IMR-90 (cell line): ENCODE measurements around the gene FBXO28. TPM values are rescaled to one million over a fixed set of nuclear protein-coding genes. Genes with fewer than 3 reads are reported as not detected.

Experiments used
- ATAC-seq: fragments of 200-7000 bp; cut with Tn5 transposase; 2 replicates; pipeline ENCODE4 v1.9.1; 2020; ENCODE audit warnings: low read depth, mild to moderate bottlenecking, moderate library complexity
- BruUV-seq: library from RNA; stranded (reverse); fragments of 400-500 nt; replicated peaks from 2 replicates; lab custom pipeline; 2021; lab: Mats Ljungman, UMichigan
- CTCF ChIA-PET: fragments of 300-600 bp; formaldehyde crosslinking; extraction: SDS; loops from one replicate; lab custom pipeline; 2021; ENCODE audit warnings: antibody characterized with exemption; lab: Yijun Ruan, JAX
- POLR2A ChIA-PET: fragments of 300-600 bp; sonication (Branson Sonifier 250); formaldehyde crosslinking; loops from one replicate; lab custom pipeline; 2022; ENCODE audit warnings: antibody characterized with exemption; ENCODE audit not compliant: unreplicated experiment; lab: Charles Lee
- DNase-seq: peaks from one replicate; pipeline ENCODE4 v3.0.0; 2013
- H2AFZ ChIP-seq: replicated peaks from 2 replicates; pipeline ENCODE3; 2013; ENCODE audit warnings: low read length, mild to moderate bottlenecking; ENCODE audit not compliant: poor library complexity
- H2AK5ac ChIP-seq: 2 replicates; pipeline ENCODE4 v1.6.1; 2013; ENCODE audit warnings: low read depth, low read length, inconsistent platforms
- H2AK9ac ChIP-seq: replicated peaks from 2 replicates; pipeline ENCODE3; 2013; ENCODE audit warnings: mild to moderate bottlenecking, low read depth, low read length, moderate library complexity; ENCODE audit not compliant: poor library complexity
- H2BK120ac ChIP-seq: 2 replicates; pipeline ENCODE4 v1.6.1; 2013; ENCODE audit warnings: low read depth, low read length, inconsistent platforms
- H2BK15ac ChIP-seq: 3 replicates; pipeline ENCODE4 v1.6.1; 2013; ENCODE audit warnings: low read depth, low read length, inconsistent platforms
- H2BK20ac ChIP-seq: 2 replicates; pipeline ENCODE4 v1.6.1; 2013; ENCODE audit warnings: low read depth, mild to moderate bottlenecking, inconsistent platforms, low read length, moderate library complexity
- H2BK5ac ChIP-seq: 2 replicates; pipeline ENCODE4 v1.6.1; 2013; ENCODE audit warnings: mild to moderate bottlenecking, low read depth, low read length, inconsistent platforms; ENCODE audit not compliant: poor library complexity, severe bottlenecking
- H3K14ac ChIP-seq: replicated peaks from 2 replicates; pipeline ENCODE4 v1.6.1; 2013; ENCODE audit warnings: low read depth, low read length, inconsistent platforms
- H3K18ac ChIP-seq: 2 replicates; pipeline ENCODE4 v1.6.1; 2013; ENCODE audit warnings: low read depth, low read length, control low read depth
- H3K23ac ChIP-seq: 2 replicates; pipeline ENCODE4 v1.6.1; 2013; ENCODE audit warnings: low read depth, low read length, inconsistent platforms
- H3K27ac ChIP-seq: 2 replicates; pipeline ENCODE4 v1.5.1; 2013; ENCODE audit warnings: mild to moderate bottlenecking, control low read depth, low read length; ENCODE audit not compliant: insufficient read depth
- H3K27me3 ChIP-seq: 2 replicates; pipeline ENCODE4 v1.6.1; 2013; ENCODE audit warnings: low read length; ENCODE audit not compliant: control insufficient read depth, insufficient read depth
- H3K36me3 ChIP-seq: 2 replicates; pipeline ENCODE4 v1.6.1; 2013; ENCODE audit warnings: low read length, mixed read lengths; ENCODE audit not compliant: control insufficient read depth, insufficient read depth
- H3K4ac ChIP-seq: 2 replicates; pipeline ENCODE4 v1.6.1; 2013; ENCODE audit warnings: low read depth, low read length, inconsistent platforms
- H3K4me1 ChIP-seq: 2 replicates; pipeline ENCODE4 v1.6.1; 2013; ENCODE audit warnings: low read length, mixed read lengths; ENCODE audit not compliant: control insufficient read depth, insufficient read depth
- H3K4me2 ChIP-seq: 2 replicates; pipeline ENCODE4 v1.6.1; 2013; ENCODE audit warnings: low read depth, mild to moderate bottlenecking, control low read depth, low read length, moderate library complexity
- H3K4me3 ChIP-seq: 2 replicates; pipeline ENCODE4 v1.5.1; 2013; ENCODE audit warnings: low read depth, mild to moderate bottlenecking, control low read depth, low read length, moderate library complexity; ENCODE audit not compliant: insufficient read depth
- H3K56ac ChIP-seq: 2 replicates; pipeline ENCODE4 v1.6.1; 2013; ENCODE audit warnings: low read length, inconsistent platforms; ENCODE audit not compliant: insufficient read depth; ENCODE audit errors: extremely low read depth
- H3K79me1 ChIP-seq, 2 experiments: 2 replicates each; pipeline ENCODE4 v1.6.1; 2013; ENCODE audit warnings: low read length in 2 of 2, inconsistent platforms in 1 of 2, low read depth in 1 of 2
- H3K9ac ChIP-seq: 2 replicates; pipeline ENCODE4 v1.6.1; 2013; ENCODE audit warnings: low read depth, low read length, control low read depth
- H3K9me1 ChIP-seq: 2 replicates; pipeline ENCODE4 v1.6.1; 2013; ENCODE audit warnings: low read length, inconsistent platforms; ENCODE audit not compliant: insufficient read depth
- H3K9me3 ChIP-seq: 2 replicates; pipeline ENCODE4 v1.6.1; 2013; ENCODE audit warnings: low read length; ENCODE audit not compliant: control insufficient read depth, insufficient read depth
- H4K20me1 ChIP-seq: 2 replicates; pipeline ENCODE4 v1.6.1; 2013; ENCODE audit warnings: low read length, inconsistent platforms; ENCODE audit not compliant: insufficient read depth
- H4K5ac ChIP-seq: 2 replicates; pipeline ENCODE4 v1.6.1; 2013; ENCODE audit warnings: mild to moderate bottlenecking, low read depth, low read length, control low read depth
- H4K8ac ChIP-seq, 2 experiments: 2 replicates each; pipeline ENCODE4 v1.6.1; 2013; ENCODE audit warnings: low read depth in 2 of 2, low read length in 2 of 2, control low read depth in 1 of 2, inconsistent platforms in 1 of 2
- H4K91ac ChIP-seq: 2 replicates; pipeline ENCODE4 v1.6.1; 2013; ENCODE audit warnings: low read depth, low read length, inconsistent platforms; ENCODE audit not compliant: insufficient read depth
- BHLHE40 ChIP-seq: fragments of 150-350 bp; IDR thresholded peaks from 2 replicates; pipeline ENCODE4 v1.6.1; 2016; ENCODE audit warnings: mild to moderate bottlenecking, low read depth, low read length
- CEBPB ChIP-seq: IDR thresholded peaks from 2 replicates; pipeline ENCODE4 v1.6.1; 2012; ENCODE audit warnings: low read depth, low read length, improper control_type of control experiment
- CHD1 ChIP-seq: IDR thresholded peaks from 2 replicates; pipeline ENCODE4 v1.6.1; 2012; ENCODE audit warnings: low read depth, low read length, improper control_type of control experiment
- ELK1 ChIP-seq: fragments of 150-350 bp; IDR thresholded peaks from 2 replicates; pipeline ENCODE4 v1.6.1; 2016; ENCODE audit warnings: low read depth, mild to moderate bottlenecking, low read length, moderate library complexity, borderline replicate concordance
- FOS ChIP-seq: fragments of 150-350 bp; IDR thresholded peaks from 2 replicates; pipeline ENCODE4 v1.6.1; 2016; ENCODE audit warnings: low read depth, low read length
- MAFK ChIP-seq: IDR thresholded peaks from 2 replicates; pipeline ENCODE4 v1.6.1; 2012; ENCODE audit warnings: low read depth, low read length, improper control_type of control experiment
- MAZ ChIP-seq: IDR thresholded peaks from 2 replicates; pipeline ENCODE4 v1.6.1; 2012; ENCODE audit warnings: low read depth, mild to moderate bottlenecking, low read length, improper control_type of control experiment, moderate library complexity, borderline replicate concordance
- MXI1 ChIP-seq: IDR thresholded peaks from 2 replicates; pipeline ENCODE4 v1.6.1; 2012; ENCODE audit warnings: low read depth, mild to moderate bottlenecking, low read length, moderate library complexity, borderline replicate concordance
- NFE2L2 ChIP-seq: fragments of 150-350 bp; IDR thresholded peaks from 2 replicates; pipeline ENCODE4 v1.6.1; 2016; ENCODE audit warnings: low read depth, mild to moderate bottlenecking, low read length
- POLR2A ChIP-seq: IDR thresholded peaks from 2 replicates; pipeline ENCODE4 v1.6.1; 2012; ENCODE audit warnings: mild to moderate bottlenecking, low read depth, low read length
- RAD21 ChIP-seq: IDR thresholded peaks from 2 replicates; pipeline ENCODE4 v1.6.1; 2012; ENCODE audit warnings: low read length, improper control_type of control experiment
- RCOR1 ChIP-seq: IDR thresholded peaks from 2 replicates; pipeline ENCODE4 v1.6.1; 2012; ENCODE audit warnings: mild to moderate bottlenecking, low read length, improper control_type of control experiment; ENCODE audit not compliant: insufficient replicate concordance
- RFX5 ChIP-seq: IDR thresholded peaks from 2 replicates; pipeline ENCODE4 v1.8.0; 2012; ENCODE audit warnings: low read depth, mild to moderate bottlenecking, low read length, moderate library complexity
- SMC3 ChIP-seq: fragments of 150-350 bp; IDR thresholded peaks from 2 replicates; pipeline ENCODE4 v1.6.1; 2016; ENCODE audit warnings: low read depth, mild to moderate bottlenecking, antibody characterized with exemption, low read length, moderate library complexity
- WGBS, 2 experiments: methylation state at CpG; one replicate each; pipeline versions ENCODE4 v1.1.5 to v1.1.7; 2013; ENCODE audit warnings: missing lambda C conversion rate in 2 of 2; ENCODE audit not compliant: insufficient read length in 1 of 2; ENCODE audit errors: extremely low coverage in 2 of 2; 5-methylcytosine and 5-hydroxymethylcytosine counted together
- dilution Hi-C: fragments of 300-500 bp; cut with HindIII; formaldehyde crosslinking; loops from one replicate; pipeline ENCODE4 v1.14.3; 2018; ENCODE audit warnings: low sequenced_read_pairs; ENCODE audit not compliant: unreplicated experiment
- in situ Hi-C: fragments of 300-500 bp; cut with MboI; formaldehyde crosslinking; loops from 3 replicates; pipeline ENCODE4 v1.14.3; 2019; ENCODE audit warnings: low sequenced_read_pairs, inconsistent platforms, mixed read lengths
- intact Hi-C: fragments of 100-400 bp; cut with micrococcal nuclease; formaldehyde crosslinking; loops from 2 replicates; pipeline ENCODE4 v1.10.0; 2022
- polyA plus RNA-seq, 3 experiments: library from polyadenylated mRNA; depleted of rRNA; stranded (reverse); fragments of >200 nt; gene quantifications; 2 replicates each; pipeline ENCODE4 v1.2.3, GENCODE V29; 2012; ENCODE audit warnings: low replicate concordance in 1 of 3
- total RNA-seq: library from RNA; depleted of rRNA; stranded (reverse); fragments of >200 nt; gene quantifications from 2 replicates; pipeline ENCODE4 v1.2.3, GENCODE V29; 2012
- TF ChIP-seq, protein P1 (sequence below): fragments of 150-350 bp; IDR thresholded peaks from 2 replicates; pipeline ENCODE4 v1.6.1; 2017; ENCODE audit warnings: mild to moderate bottlenecking, antibody characterized with exemption, low read length, low read depth
- TF ChIP-seq, protein P2 (sequence below): conservative IDR thresholded peaks from 2 replicates; pipeline ENCODE4 v1.5.1; 2012; ENCODE audit warnings: mild to moderate bottlenecking, low read depth, low read length, improper control_type of control experiment

FBXO28 gene
- total and polyA plus RNA-seq, 2 of the 4 experiments (the other 2 are of a cell fraction) = 11.6 to 22.6 TPM

DNA sequence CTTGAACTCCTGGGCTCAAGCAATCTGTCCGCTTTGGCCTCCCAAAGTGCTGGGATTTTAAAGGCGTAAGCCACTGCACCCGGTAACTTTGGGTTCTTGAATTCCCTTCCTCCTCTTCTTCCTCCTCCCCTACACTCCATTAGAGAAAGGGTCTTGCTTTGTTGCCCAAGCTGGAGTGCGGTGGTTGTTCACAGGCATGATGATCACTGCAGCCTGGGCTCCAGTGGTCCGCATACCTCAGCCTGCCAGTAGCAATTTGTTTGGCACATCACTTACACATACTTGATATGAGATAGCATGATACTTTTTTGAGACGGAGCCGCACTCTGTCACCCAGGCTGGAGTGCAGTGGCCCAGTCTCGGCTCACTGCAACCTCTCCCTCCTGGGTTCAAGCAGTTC, 71.3 kb downstream of the FBXO28 start:
- POLR2A ChIA-PET = interaction anchor here (0.7 kb wide), 1 partner anchor 8 kb away, joined by 3 read pairs; no protein-coding TSS in a partner anchor
- Histone ChIP-seq H2BK15ac (no peak overlapping the region), H3K4me3 (no peak overlapping the region), H3K27ac (no peak overlapping the region), H3K23ac (peak overlapping the region; percentile 70), H3K27me3 (no peaks in the 10 kb centered on the region), H3K9me3 (no peaks in the 10 kb centered on the region), H2BK20ac (no peak overlapping the region), H4K8ac (no peak overlapping the region), H4K20me1 (peaks cover 51% of the 10 kb centered on the region), H4K91ac (no peak overlapping the region), H2AFZ (no peak overlapping the region), H2BK120ac (no peak overlapping the region), H3K4me2 (no peak overlapping the region), H2BK5ac (no peak overlapping the region), H3K4me1 (0 out of 2 replicates have a peak, but pooled peaks cover 4% of the 10 kb centered on the region), H2AK5ac (no peak overlapping the region), H3K56ac (no peak overlapping the region), H3K9me1 (peaks cover 2% of the 10 kb centered on the region; the same call in 1 of the 2 replicates), H2AK9ac (no peak overlapping the region), H4K5ac (no peak overlapping the region), H3K79me1 (peaks cover 0 to 46% of the 10 kb centered on the region in 2 experiments; a peak in 2 of 4 replicates), H3K14ac (no peak overlapping the region), H3K9ac (no peak overlapping the region), H3K4ac (no peak overlapping the region), H3K18ac (no peak overlapping the region), H3K36me3 (peaks cover 4% of the 10 kb centered on the region; the same call in 1 of the 2 replicates)
- intact Hi-C loops (no loop called here), in situ Hi-C loops (no loop called here), dilution Hi-C loops (no loop called here)
- no peak for DNase-seq
- no peak for ATAC-seq
- CTCF ChIA-PET = no interaction called here
- WGBS, 2 experiments = 100% methylated on average over 2 of the region's 8 CpGs; no CpG with 5 or more reads in 1 of the 2 experiments
- TF ChIP-seq ELK1 = no peak
- no peak for TF ChIP-seq CEBPB
- no peak for TF ChIP-seq MAZ
- TF ChIP-seq FOS = no peak
- no peak for TF ChIP-seq NFE2L2
- TF ChIP-seq MXI1 = no peak
- TF ChIP-seq RFX5 = no peak
- TF ChIP-seq, protein P1, sequence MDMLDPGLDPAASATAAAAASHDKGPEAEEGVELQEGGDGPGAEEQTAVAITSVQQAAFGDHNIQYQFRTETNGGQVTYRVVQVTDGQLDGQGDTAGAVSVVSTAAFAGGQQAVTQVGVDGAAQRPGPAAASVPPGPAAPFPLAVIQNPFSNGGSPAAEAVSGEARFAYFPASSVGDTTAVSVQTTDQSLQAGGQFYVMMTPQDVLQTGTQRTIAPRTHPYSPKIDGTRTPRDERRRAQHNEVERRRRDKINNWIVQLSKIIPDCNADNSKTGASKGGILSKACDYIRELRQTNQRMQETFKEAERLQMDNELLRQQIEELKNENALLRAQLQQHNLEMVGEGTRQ = no peak
- no peak for TF ChIP-seq SMC3
- TF ChIP-seq RCOR1 = no peak
- no peak for TF ChIP-seq POLR2A
- TF ChIP-seq BHLHE40 = no peak
- no peak for TF ChIP-seq MAFK
- TF ChIP-seq, protein P2, sequence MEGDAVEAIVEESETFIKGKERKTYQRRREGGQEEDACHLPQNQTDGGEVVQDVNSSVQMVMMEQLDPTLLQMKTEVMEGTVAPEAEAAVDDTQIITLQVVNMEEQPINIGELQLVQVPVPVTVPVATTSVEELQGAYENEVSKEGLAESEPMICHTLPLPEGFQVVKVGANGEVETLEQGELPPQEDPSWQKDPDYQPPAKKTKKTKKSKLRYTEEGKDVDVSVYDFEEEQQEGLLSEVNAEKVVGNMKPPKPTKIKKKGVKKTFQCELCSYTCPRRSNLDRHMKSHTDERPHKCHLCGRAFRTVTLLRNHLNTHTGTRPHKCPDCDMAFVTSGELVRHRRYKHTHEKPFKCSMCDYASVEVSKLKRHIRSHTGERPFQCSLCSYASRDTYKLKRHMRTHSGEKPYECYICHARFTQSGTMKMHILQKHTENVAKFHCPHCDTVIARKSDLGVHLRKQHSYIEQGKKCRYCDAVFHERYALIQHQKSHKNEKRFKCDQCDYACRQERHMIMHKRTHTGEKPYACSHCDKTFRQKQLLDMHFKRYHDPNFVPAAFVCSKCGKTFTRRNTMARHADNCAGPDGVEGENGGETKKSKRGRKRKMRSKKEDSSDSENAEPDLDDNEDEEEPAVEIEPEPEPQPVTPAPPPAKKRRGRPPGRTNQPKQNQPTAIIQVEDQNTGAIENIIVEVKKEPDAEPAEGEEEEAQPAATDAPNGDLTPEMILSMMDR = no peak
- no peak for TF ChIP-seq RAD21
- no peak for TF ChIP-seq CHD1
- TSS peak; percentile 9 for BruUV-seq
